Ishikawa (cell line): ENCODE measurements around the gene TRIM9.

ENCODE experiments used
- CREB1 ChIP-seq: IDR thresholded peaks from 2 replicates; pipeline ENCODE4 v1.6.1; 2012; ENCODE audit warnings: low read depth
- EP300 ChIP-seq: IDR thresholded peaks from 2 replicates; pipeline ENCODE4 v1.6.1; 2012; ENCODE audit warnings: borderline replicate concordance
- RAD21 ChIP-seq: IDR thresholded peaks from 2 replicates; pipeline ENCODE4 v1.6.1; 2012; ENCODE audit warnings: low read depth
- TAF1 ChIP-seq: IDR thresholded peaks from 2 replicates; pipeline ENCODE4 v1.6.1; 2012; ENCODE audit warnings: low read depth, mild to moderate bottlenecking
- TEAD4 ChIP-seq: IDR thresholded peaks from 2 replicates; pipeline ENCODE4 v1.6.1; 2012
- ZBTB7A ChIP-seq: IDR thresholded peaks from 2 replicates; pipeline ENCODE4 v1.6.1; 2012; ENCODE audit warnings: low read depth
- TF ChIP-seq, protein P1 (sequence below): IDR thresholded peaks from 2 replicates; pipeline ENCODE4 v1.6.1; 2012
- TF ChIP-seq, protein P2 (sequence below): IDR thresholded peaks from 2 replicates; pipeline ENCODE4 v1.6.1; 2012; ENCODE audit warnings: low read depth, mild to moderate bottlenecking

DNA sequence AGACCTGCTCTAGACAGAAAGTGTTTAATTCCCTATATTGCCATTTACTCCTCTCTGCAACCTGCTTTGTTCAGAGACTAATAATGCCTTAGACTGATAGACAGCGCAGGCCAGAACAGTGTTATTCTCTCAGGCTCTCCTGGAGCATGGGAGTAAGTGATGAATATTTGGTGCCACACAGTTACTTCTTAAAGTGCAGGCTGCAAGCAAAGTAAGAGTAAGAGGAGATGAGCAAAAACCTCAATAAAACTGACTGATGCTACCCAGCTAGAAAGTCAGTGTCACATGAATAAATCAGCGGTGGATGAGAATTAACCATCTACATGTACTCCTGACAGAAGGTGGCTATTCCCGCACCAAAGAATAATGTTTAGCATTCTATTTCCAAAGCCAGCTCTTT is 9.9 kb downstream of the TRIM9 start:
- TF ChIP-seq, protein P1, sequence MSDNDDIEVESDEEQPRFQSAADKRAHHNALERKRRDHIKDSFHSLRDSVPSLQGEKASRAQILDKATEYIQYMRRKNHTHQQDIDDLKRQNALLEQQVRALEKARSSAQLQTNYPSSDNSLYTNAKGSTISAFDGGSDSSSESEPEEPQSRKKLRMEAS = no peak
- TF ChIP-seq RAD21 = no peak
- TF ChIP-seq ZBTB7A = no peak
- TF ChIP-seq TAF1 = no peak
- no peak for TF ChIP-seq CREB1
- TF ChIP-seq EP300 = no peak
- no peak for TF ChIP-seq TEAD4
- TF ChIP-seq, protein P2, sequence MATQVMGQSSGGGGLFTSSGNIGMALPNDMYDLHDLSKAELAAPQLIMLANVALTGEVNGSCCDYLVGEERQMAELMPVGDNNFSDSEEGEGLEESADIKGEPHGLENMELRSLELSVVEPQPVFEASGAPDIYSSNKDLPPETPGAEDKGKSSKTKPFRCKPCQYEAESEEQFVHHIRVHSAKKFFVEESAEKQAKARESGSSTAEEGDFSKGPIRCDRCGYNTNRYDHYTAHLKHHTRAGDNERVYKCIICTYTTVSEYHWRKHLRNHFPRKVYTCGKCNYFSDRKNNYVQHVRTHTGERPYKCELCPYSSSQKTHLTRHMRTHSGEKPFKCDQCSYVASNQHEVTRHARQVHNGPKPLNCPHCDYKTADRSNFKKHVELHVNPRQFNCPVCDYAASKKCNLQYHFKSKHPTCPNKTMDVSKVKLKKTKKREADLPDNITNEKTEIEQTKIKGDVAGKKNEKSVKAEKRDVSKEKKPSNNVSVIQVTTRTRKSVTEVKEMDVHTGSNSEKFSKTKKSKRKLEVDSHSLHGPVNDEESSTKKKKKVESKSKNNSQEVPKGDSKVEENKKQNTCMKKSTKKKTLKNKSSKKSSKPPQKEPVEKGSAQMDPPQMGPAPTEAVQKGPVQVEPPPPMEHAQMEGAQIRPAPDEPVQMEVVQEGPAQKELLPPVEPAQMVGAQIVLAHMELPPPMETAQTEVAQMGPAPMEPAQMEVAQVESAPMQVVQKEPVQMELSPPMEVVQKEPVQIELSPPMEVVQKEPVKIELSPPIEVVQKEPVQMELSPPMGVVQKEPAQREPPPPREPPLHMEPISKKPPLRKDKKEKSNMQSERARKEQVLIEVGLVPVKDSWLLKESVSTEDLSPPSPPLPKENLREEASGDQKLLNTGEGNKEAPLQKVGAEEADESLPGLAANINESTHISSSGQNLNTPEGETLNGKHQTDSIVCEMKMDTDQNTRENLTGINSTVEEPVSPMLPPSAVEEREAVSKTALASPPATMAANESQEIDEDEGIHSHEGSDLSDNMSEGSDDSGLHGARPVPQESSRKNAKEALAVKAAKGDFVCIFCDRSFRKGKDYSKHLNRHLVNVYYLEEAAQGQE = no peak
